HG03139 (cell line): ENCODE measurements around the gene PGAP1.
"Not testable (repeated sequence)": the region's sequence is repeated elsewhere in the genome, so short reads cannot be mapped to it uniquely, and the experiment has no call there.

ENCODE experiments used
- ATAC-seq: cut with Tn5 transposase; IDR thresholded peaks from one replicate; pipeline ENCODE4 v1.9.1; 2021; ENCODE audit not compliant: unreplicated experiment

PGAP1 gene

DNA sequence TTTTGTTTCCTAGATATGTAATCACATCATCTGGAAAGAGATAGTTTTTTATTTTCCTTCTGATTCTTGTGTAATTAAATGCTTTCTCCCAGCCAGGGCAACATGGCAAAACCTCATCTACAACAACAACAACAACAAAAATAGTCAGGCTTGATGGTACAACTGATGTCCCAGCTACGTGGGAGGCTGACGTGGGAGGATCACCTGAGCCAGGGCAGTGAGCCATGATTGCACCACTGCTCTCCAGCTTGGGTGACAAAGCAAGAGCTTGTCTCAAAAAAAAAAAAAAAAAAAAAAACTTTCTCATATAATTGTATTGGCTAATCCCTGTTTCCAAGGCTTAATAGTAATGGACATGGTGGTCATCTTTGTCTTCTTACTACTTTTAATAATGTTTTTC, 26.4 kb upstream of the PGAP1 start:
- no peak for ATAC-seq

DNA sequence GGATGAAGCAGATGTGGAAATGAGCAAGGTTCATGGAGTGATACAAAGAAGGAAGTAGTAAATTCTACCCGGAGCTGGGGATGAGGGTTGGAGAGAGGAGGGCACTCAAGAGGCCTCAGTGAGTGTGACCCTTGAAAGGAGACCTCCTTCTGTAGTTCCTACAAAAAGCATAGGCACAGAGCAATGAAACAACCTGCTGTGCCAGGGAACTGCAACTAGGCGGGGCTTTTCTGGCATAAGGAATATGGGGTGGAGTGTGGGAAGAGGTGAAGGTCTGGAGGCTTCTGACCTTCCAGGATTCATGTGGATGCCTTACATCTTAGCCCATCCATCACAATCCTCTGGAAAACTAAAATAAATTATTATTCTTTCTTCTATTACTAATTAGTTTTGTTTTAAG, 25.5 kb upstream of the PGAP1 start:
- ATAC-seq, result no peak

DNA sequence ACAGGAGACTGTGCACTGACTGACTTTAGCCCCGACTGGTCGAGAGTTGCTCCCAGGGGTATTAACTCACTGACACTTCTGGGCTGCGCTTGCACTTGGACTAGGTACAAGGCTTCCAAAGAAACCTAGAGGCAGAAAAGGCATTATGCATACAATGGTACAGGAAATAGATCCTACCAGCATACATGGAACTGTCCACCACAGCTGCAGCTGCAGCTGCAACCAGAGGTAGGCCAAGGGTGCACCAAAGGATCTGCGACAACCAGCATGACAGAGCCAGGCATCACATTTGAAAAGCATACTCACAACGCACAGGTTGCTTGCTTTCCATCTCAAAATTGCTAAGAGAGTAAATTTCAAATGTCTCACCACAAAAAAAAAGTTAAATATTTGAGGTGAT, 22.6 kb upstream of the PGAP1 start:
- ATAC-seq, result no peak

DNA sequence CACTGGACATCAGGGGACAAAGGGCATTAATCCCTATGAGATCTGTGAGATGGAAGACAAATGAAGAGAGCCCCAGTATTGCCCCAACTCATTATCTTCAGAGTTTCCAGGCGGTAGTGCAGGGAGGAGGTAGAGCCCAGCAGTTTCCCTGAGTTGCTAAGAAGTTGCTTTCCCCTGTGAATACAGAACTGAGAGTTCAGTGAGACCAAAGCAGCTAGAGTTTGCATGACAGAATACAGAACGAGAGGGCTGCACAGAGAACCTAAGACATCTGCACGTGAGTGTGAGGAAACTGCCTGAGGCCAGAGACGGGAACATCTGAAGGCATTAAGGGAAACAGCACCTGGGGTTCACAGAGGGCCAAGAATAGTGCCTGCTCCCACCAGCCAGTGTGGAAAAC, 18.1 kb upstream of the PGAP1 start:
- peak; percentile 91 for ATAC-seq

DNA sequence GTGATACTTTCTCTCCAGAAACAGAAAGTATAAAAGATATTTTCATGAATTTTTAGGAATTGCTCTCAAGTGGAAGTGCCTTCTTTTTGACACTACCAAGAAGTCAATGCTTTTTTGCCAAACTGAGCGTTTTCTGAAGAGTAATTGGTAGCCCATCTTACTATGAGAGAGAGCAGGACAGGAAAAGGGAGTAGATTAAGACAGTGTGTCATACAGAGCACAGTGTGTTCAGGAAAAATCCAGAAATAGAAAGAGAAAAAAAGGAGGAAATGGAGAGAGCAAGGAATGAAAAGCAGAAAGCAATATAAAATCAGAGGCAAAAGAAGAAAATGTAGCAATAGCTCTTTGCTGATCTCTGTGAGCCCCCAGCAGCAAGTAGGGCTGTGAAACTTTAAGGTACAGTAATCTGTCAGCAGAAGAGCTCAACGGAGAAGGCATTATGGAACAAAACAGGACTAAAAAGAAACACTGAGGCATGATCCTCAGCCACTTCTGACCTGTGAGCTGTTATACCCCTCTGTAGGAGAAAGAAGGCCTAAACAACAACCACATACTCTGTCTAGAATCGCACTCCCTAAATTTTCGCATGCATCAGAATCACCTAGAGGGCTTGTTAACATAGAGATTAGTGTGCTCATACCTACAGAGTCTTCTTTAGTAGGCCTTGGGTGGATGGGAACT, 15.0 kb upstream of the PGAP1 start:
- ATAC-seq, result no peak

DNA sequence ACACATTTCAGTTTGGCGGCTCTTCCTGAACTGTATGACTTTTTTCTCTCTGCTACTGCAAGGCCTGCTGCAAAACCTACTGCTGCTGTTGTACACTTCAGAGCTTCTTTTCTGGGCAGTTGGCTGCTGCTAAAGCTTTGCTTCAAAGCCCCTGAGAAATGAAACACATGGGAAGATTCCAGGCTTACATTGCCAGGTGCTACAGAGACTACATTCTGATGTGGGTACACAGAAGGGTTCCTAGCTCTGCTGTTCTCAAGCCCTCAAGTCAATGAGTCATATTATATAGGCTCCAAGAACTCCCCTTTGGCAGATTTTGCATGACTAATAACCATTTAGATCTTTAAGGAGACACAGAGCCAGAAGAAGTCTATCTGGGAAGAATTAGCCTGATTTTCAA, 12.9 kb upstream of the PGAP1 start:
- ATAC-seq, result no peak

DNA sequence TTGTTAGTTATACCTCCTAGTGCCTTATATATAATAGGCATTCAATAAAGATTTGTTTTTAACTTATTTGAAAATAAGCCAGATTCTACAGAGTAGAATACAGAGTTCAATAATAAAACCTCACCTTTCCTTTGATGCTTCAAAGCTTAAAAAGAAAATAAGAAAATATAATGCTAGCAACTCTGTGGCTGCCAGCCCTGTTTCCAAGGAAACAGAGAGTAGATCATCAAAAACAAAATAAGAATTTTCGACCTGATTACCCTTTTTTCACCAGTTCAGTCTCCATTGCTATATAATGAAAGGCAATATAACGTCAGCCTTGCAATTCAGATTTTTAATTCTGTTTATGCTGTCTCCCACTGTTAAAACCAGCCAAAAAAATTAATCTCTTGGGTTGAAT, 8.9 kb upstream of the PGAP1 start:
- ATAC-seq, result no peak

DNA sequence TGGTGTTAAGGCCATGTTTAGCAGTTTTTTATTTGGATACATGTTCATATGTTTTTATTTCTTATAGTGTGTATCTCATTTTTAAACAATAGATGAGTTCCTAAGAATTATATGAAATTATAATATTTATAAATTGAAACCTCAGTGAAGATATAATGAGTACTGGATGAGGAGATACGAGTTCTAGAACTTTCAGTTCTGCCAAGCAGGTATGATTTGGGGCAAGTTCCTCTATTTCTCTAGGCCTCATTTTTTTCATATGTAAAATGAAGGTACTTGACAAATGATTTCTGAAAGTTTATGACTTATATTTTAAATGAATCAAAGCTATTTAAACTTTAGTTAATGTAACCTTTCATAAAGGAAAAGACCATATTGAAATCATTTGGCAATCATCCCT, 8.2 kb upstream of the PGAP1 start:
- no peak for ATAC-seq

DNA sequence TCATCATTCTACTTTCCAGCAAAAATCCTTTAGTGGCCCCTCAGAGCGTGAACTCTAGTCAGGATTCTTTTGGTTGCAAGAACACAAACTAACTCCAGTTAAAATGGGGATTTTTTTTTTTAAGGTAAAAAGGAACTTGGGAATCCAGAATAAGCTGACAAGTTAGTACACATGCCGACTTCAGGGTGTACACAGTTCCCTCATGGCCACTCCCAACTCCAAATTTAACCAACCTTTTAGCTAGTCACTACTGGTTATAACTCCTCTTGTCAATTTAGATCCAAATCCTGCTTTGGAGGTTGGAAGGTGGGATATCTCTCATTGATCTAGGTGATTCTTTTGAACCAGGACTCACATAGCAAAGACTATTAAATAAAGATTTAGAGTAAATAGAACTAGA, 5.0 kb upstream of the PGAP1 start:
- no peak for ATAC-seq

DNA sequence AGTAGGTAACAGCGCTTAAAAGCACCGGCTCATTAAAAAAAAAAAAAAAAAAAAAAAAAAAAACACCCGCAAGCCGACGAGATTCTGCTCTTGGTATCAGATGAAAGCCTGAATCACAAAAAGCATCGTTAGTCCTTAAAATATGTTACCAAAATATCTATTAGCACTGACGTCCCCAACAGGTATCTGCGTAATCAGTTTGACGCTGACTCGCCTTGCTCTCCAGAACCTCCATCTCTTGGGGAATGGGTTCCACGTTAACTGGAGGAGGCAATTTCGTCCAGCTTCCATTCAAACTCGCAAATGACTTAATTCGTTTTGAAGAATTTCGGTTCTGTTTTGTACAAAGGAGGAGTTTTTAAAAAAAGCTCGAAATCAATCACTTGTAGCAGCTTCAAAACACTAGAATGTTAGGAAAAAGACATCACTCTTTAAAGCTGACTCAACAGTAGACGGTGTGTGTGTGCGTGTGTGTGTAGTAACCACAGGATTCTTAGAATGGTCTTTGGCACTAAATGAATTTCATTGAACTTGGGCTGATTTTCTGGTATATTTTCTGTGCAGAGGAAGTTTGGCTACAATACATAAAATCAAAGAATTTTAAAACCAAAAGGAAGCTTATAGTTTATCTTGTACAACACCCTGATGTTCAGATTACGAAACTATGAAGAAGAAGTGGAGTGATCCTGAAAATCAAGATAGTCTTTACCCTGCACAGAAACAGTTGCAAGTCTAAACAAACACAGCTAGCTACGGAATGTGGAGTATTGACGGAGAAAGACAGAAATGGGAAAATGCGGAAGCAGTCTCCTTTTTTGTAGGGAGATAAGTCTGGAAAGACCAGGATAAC, 1.1 kb upstream of the PGAP1 start:
- ATAC-seq, result no peak

DNA sequence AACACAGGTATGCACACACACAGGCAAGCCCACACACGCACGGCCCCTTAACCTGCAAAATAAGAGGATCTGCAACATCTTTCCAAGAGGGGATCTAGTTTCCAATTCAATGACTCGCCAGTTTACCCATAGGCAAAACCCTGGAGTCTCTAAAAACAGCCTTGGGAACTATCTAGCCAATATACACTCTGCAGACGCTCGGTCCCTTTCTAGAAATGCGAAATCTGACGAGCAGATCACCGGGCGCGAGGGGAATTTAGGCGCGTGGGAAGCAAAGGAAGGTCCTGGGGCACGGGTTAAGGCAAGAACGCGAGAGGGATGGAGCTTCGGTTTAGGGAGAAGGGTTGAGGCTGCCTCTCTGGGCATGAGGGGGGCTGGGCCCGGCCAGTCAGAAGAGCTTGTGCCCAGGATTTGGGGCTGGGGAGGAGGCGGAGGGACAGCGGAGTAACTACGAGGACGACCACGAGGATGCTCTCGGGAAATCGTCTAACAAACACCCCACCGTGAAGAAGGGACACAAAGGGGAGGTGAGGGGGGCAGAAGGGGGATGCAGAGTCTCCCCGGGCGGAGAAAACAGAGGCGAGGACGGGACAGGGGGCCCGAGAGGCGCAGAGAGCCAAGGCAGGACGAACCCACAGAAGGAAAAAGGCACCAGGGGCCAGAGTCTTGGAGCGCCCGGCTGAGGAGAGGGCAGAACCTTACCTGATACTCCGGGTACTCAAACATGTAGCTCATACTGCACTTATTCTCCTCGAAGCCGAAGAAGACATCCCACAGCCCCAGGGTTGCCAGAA, 542 bp downstream of the PGAP1 start:
- ATAC-seq, result peak; percentile 34

DNA sequence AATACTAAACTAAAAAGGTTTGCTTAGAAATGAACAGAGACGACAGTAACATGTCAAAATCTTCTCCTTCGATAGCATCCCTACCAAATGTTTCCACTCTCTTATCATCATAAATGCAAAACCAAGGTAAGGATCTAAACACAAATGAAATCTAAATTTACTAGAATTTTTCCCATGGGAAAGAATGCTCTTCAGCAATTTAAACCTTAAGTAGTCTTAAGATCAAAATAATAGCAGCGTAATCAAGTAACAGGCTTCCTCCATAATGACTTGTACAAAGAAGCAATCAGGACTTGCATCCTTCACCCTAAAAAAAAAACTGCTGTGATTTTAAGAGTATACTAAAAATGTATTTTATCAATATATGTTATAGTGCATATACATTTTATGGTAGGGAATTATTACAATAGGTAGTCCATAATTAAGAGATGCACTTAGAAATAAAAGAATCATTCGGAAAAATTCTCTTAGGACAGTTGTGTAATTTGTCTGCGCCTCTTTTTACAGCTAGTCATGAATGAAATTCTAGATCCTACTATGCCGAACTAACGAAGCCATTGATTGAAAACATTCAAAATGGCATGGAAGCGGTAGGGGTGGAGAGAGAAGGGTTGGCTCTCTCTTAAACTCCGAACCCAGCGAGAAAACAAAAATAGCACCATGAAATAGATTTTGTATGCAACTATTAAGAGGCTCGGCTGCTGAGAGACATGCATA, 1.3 kb downstream of the PGAP1 start:
- ATAC-seq, result no peak

DNA sequence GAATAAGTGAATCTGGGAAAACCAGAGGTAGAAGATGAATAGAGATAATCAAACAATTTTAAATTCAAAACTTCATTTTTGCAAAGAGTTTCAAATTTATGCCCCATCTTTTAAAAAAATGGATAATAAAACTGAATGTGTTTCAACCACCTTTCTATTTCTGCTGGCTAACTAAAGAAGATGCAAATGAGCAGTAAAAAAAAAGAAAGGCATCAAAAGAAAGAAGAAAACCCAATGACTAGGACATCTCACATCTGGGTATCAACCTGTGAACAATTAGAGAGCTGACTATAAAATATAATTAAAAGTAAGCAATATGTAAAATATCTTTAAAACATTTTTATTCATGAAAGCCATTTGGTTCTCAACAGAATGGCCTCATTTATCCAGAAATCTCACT, 2.5 kb downstream of the PGAP1 start:
- ATAC-seq, result no peak

DNA sequence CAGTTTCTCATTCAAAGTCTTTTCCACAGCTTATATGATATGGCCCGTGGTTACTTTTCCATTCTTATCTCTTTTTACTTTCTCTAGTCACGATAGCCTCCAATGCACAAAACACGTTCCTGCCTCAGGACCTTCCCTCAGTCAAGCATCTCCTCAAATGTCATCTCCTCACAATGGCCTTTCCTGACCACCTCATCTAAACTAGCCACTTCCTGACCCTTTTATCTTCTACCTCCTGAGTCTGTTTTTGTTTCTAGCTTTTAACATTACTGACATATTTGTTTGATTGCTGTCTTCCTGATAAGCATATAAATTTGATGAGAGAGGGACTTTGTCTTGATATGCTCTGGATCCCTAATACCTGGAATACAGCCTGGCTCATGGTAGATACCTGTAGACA, 7.6 kb downstream of the PGAP1 start:
- ATAC-seq, result no peak

DNA sequence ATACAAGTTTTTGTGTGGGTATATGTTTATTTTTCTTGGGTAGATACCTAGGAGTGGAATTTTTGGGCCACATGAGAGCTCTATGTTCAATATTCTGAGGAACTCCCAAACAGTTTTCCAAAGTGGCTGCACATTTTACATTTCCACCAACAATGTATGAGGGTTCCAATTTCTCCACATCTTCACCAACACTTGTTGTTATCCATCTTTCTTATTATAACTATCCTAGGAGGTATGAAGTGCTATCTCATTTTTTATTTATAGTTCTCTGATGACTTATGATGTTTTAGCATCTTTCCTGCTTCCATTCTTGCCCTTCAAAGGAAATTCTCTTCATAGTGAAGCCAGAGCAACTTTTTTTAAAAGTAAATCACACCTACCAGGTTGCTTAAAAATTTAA, 8.7 kb downstream of the PGAP1 start:
- ATAC-seq, result no peak

DNA sequence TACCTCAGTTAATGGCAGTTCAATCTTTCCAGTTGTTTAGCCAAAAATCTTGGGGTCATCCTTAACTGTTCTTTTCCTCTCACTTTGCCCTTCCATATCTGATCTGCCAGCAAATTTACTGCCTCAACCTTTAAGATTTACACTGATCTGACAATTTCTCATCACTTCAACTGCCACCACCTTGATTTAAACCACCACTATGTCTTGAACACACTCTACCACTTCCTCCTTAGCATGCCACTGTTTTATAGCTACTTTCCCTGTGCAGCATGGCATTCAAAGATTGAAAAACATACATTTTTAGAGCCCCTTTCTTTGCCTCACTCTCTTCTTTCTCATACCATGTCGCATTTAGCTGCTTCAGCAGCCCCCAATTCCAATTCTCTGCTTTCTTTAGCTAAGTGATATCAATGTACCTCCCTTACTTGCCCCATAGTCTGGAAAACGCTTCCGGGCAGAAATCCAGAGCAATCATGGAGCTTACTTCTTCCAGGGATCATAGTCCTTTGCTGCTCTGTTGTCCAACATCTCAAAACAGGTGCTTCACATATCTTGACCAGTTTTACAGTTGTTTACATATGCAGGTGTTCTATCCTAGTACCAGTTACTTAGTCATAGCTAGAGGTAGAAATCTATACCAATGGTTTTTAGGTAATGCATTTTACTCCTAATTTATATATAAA, 10.9 kb downstream of the PGAP1 start:
- peak; percentile 27 for ATAC-seq

DNA sequence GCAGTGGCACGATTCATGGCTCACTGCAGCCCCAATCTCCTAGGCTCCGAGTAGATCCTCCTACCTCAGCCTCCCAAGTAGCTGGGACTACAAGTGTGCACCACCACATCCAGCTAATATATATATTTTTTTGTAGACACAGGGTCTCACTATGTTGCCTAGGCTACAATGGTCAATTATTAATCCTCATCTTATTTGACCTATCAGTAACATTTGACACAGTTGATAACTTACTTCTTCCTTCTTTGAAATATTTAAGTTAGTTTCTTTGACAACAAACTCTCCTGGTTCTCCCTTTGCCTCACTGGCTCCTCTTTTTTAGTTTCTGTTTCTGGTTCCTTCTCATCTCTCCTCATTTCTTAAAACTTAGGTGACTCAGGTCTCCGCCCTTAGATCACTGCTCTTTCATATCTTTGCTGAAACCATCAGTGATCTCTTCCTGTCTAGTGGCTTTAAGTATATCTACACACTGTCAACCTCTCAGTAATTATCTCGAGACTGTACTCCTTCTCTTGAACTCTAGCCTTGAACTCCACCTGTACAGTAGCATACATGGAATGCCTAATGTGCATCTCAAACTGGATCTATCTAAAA, 11.5 kb downstream of the PGAP1 start:
- ATAC-seq, result peak; percentile 85

DNA sequence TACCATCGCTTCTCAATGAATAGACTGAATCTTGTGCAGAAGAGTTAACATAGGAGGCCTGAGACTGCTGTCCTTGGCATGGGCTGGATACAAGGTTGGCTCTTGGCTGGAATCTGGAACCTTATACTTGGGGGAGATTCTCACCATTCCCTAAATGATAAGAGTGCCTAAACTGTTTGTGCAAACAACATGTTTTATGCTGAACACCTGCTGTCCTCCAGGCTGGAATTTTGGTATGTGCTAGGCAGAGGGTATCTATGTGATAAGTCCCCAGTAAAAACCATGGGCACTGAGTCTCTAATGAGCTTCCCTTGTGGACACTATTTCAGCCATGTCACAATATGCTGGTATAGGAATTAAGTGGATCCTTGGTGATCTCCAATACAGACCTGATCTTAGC, 12.8 kb downstream of the PGAP1 start:
- no peak for ATAC-seq

DNA sequence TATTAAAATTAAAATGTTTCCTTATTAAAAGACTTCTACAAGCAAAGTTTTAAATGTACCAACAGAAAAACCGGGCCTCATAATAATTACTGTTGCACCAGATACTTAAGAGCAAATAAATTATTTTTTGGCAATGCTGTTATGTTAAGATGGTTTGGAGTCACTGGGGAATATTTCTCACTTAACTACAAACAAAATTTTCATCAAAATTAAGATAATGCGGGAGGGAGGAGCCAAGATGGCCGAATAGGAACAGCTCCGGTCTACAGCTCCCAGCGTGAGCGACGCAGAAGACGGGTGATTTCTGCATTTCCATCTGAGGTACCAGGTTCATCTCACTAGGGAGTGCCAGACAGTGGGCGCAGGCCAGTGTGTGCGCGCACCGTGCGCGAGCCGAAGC, 21.1 kb downstream of the PGAP1 start:
- ATAC-seq, result not testable (repeated sequence)

DNA sequence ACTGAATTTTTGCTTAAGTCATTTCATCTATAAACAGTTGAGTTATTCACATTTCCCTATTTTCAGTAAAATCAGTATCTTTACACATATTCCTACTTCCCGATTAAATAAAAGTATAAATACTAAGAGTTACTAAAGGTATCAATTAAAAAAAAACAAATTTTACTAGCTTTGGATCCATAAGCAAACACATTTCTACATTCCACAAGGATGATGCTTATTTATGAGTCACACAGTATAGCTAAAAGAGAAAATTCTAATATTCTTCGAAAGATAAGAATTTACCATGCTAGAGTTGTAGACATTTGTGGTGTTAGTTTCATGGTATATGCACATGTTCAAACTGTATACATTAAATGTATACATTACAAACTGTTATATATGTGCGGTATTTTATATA, 23.7 kb downstream of the PGAP1 start:
- no peak for ATAC-seq
